ENCODE measurements around the gene HTR3D. TPM values are rescaled to one million over a fixed set of nuclear protein-coding genes. Genes with fewer than 3 reads are reported as not detected.

The HTR3D gene
- total and polyA plus RNA-seq, 10 of the 15 experiments (the other 5 are each of a cell fraction or from before 2014, with no cell fraction given): not detected

- intact Hi-C loops (cut with micrococcal nuclease; ENCODE audit: unreplicated experiment): loop anchor here (1.0 to 10.0 kb wide), 3 partner anchors 113 to 237 kb away; no protein-coding TSS in a partner anchor
- ATAC-seq (peak; percentile 98), DNase-seq (ENCODE audit: low read depth, low spot score) (peak; percentile 67), FAIRE-seq (peak; percentile 97)
- H3K79me2 ChIP-seq (ENCODE audit: control insufficient read depth, insufficient read depth, low read length): no peaks in the 10 kb centered on the region
- H4K20me1 ChIP-seq (ENCODE audit: control insufficient read depth, insufficient read depth): no peaks in the 10 kb centered on the region
- no peaks in the 10 kb centered on the region for H3K27me3 ChIP-seq (replicated peaks in 1 of 2; ENCODE audit: control insufficient read depth in 2 of 2, insufficient read depth in 2 of 2, low read length in 1 of 2)
- ChIA-PET CTCF (interaction anchor here (0.6 to 5.0 kb wide), 22 partner anchors 11 to 1240 kb away, joined by 3 to 84 read pairs (median 4); partner anchors contain the start of gene PARL), POLR2A (interaction anchor here (0.8 to 1.0 kb wide), 2 partner anchors 119 to 122 kb away, joined by 3 to 4 read pairs; no protein-coding TSS in a partner anchor), SMC1A (ENCODE audit: uncharacterized antibody, unreplicated experiment) (interaction anchor here (0.9 to 1.5 kb wide), 7 partner anchors 11 to 123 kb away, joined by 3 to 10 read pairs (median 5); no protein-coding TSS in a partner anchor), RAD21 (ENCODE audit: unreplicated experiment) (interaction anchor here (0.7 to 5.7 kb wide), 9 partner anchors 11 to 232 kb away, joined by 3 to 42 read pairs (median 6); partner anchors contain the start of genes EEF1AKMT4, EIF2B5 and PARL)
- no peak within 1 kb of the TSS; the same call in 1 of the 2 replicates for H3K27ac ChIP-seq (ENCODE audit: control insufficient read depth, insufficient read depth)
- H3K36me3 ChIP-seq (ENCODE audit: control insufficient read depth in 2 of 2, insufficient read depth in 2 of 2, low read length in 1 of 2): no peaks in the 10 kb centered on the region
- BruUV-seq (replicated peaks): no TSS peak
- H3K4me3 ChIP-seq: peak within 1 kb of the TSS; percentile 97
- H3K4me1 ChIP-seq (ENCODE audit: control insufficient read depth, insufficient read depth, low read length): peaks cover 6% of the 10 kb centered on the region
- peak within 1 kb of the TSS; percentile 86 for H3K4me2 ChIP-seq (ENCODE audit: control insufficient read depth, insufficient read depth)
- peak within 1 kb of the TSS; percentile 55 for H3K9ac ChIP-seq (ENCODE audit: control insufficient read depth, insufficient read depth, low read length)
- WGBS (ENCODE audit: insufficient coverage, insufficient replicate concordance, low lambda C conversion rate, missing lambda C conversion rate): 3% methylated on average over 55 of the region's 55 CpGs
- H2AFZ ChIP-seq (ENCODE audit: control insufficient read depth, low read depth, low read length): peak within 1 kb of the TSS; percentile 100
- in situ Hi-C loops (cut with MboI): loop anchor here (5.0 kb wide), 1 partner anchor 126 kb away; no protein-coding TSS in a partner anchor
- H3K9me3 ChIP-seq (replicated peaks; ENCODE audit: control insufficient read depth, insufficient read depth, low read length): no peaks in the 10 kb centered on the region
- TF ChIP-seq NBN (IDR thresholded peaks at IDR 0.05) (no peak), SIX5 (IDR thresholded peaks at IDR 0.05; ENCODE audit: low read depth, low read length, severe bottlenecking) (peak; percentile 93), LARP7 (IDR thresholded peaks at IDR 0.05) (peak; percentile 19; the same call in 1 of the 2 replicates), EGR1 (IDR thresholded peaks at IDR 0.05; ENCODE audit: borderline replicate concordance in 1 of 2, low read depth in 2 of 2, low read length in 2 of 2) (peak in 1 of 2 experiments; percentile 88; a peak in 2 of 3 replicates), WRNIP1 (IDR thresholded peaks at IDR 0.05; ENCODE audit: borderline replicate concordance, low read depth, low read length) (no peak), PBX3 (IDR thresholded peaks at IDR 0.05; ENCODE audit: insufficient replicate concordance, low read depth, low read length) (no peak), GATAD2B (conservative IDR thresholded peaks at IDR 0.05; ENCODE audit: low read depth) (0 out of 2 replicates have a peak, but pooled peaks have one; percentile 12), MYC (IDR thresholded peaks at IDR 0.05; ENCODE audit: insufficient read depth, insufficient read length, insufficient replicate concordance, low read length, severe bottlenecking) (no peak), NKRF (conservative IDR thresholded peaks at IDR 0.05) (no peak; the same call in 1 of the 2 replicates), SIN3A (IDR thresholded peaks at IDR 0.05; ENCODE audit: low read depth, low read length) (peak; percentile 71; the same call in 1 of the 2 replicates), HDGF (IDR thresholded peaks at IDR 0.05) (0 out of 2 replicates have a peak, but pooled peaks have one; percentile 63), CREB1 (IDR thresholded peaks at IDR 0.05; ENCODE audit: low read depth) (peak; percentile 63), CREM (IDR thresholded peaks at IDR 0.05; ENCODE audit: low read depth) (peak; percentile 58; the same call in 1 of the 2 replicates), BCL11A (IDR thresholded peaks at IDR 0.05; ENCODE audit: low read depth, low read length) (no peak), IKZF1 (conservative IDR thresholded peaks at IDR 0.05) (peak; percentile 95), SREBF2 (IDR thresholded peaks at IDR 0.05; ENCODE audit: low read length) (no peak), NR2C1 (IDR thresholded peaks at IDR 0.05) (peak; percentile 55), HDAC2 (IDR thresholded peaks at IDR 0.05) (no peak), ZZZ3 (IDR thresholded peaks at IDR 0.05; ENCODE audit: control insufficient read depth, insufficient read length, low read depth) (no peak), BHLHE40 (IDR thresholded peaks at IDR 0.05; ENCODE audit: borderline replicate concordance in 1 of 2, low read depth in 2 of 2, low read length in 1 of 2) (0 out of 4 replicates have a peak, but pooled peaks of 1 of the 2 experiments have one; percentile 5)
Measured at GRCh38 chr3:184017672-184018423, 13.7 kb upstream of the HTR3D start, which contains the start of gene ABCC5. ABCC5 (minus strand) TSS chr3:184017884; CDS start chr3:184014392, 3,492 bp downstream.
